NT2/D1 (cell line): ENCODE data around the gene ABCC6.

Source experiments
- SUZ12 ChIP-seq: IDR thresholded peaks from 2 replicates; pipeline ENCODE4 v1.6.1; 2011; ENCODE audit not compliant: insufficient read length, insufficient read depth; ENCODE audit errors: extremely low read depth
- ZNF274 ChIP-seq: IDR thresholded peaks from 2 replicates; pipeline ENCODE4 v1.6.1; 2011; ENCODE audit warnings: mild to moderate bottlenecking, low read depth, low read length

- TF ChIP-seq ZNF274 (no peak), SUZ12 (no peak)
Observed at GRCh38 chr16:16186820-16187219, 36.5 kb downstream of the ABCC6 start.
